Pancreas (tissue), 10 donors: Measurements from ENCODE around the gene PYGO2. TPM values are rescaled to one million over a fixed set of nuclear protein-coding genes. Genes with fewer than 3 reads are reported as not detected.
"Not testable (repeated sequence)": the region's sequence is repeated elsewhere in the genome, so short reads cannot be mapped to it uniquely, and the experiment has no call there.

Experiments used
- ATAC-seq, 4 donors: fragments of 200-7000 bp; cut with Tn5 transposase; one replicate each; pipeline versions ENCODE4 v1.8.0 to v1.9.1; 2020; ENCODE audit warnings: mild to moderate bottlenecking in 4 of 4, moderate library complexity in 4 of 4
- DNase-seq, 6 donors: peaks; one replicate each; pipeline ENCODE4 v3.0.0-alpha.2; 2020
- FAIRE-seq: peaks from 2 replicates; lab custom pipeline; 2012; peaks lifted over from hg19 to GRCh38; lab: Jason Lieb, UNC
- H3K27ac ChIP-seq, 4 donors: fragments of 200-600 bp; sonication (generic); 1 replicate in 3 of 4; 2 replicates in 1 of 4; pipeline versions ENCODE4 v1.5.0 to v1.8.0; 2020
- H3K27me3 ChIP-seq, 4 donors: fragments of 200-600 bp; one replicate each; pipeline ENCODE4 v1.8.0; 2021
- H3K36me3 ChIP-seq, 3 donors: fragments of 200-600 bp; sonication (generic) in 1 of 3; one replicate each; pipeline versions ENCODE4 v1.5.0 to v1.8.0; 2020 to 2021
- H3K4me1 ChIP-seq, 3 donors: fragments of 200-600 bp; one replicate each; pipeline ENCODE4 v1.8.0; 2021
- H3K4me3 ChIP-seq, 4 donors: fragments of 200-600 bp; sonication (generic) in 2 of 4; one replicate each; pipeline versions ENCODE4 v1.5.0 to v1.8.0; 2020 to 2021
- H3K9me3 ChIP-seq, 4 donors: fragments of 200-600 bp; one replicate each; pipeline ENCODE4 v1.8.0; 2021
- WGBS, 2 donors: extraction: QIAGEN DNeasy Blood & Tissue Kit; methylation state at CpG; one replicate each; pipeline ENCODE4 v1.1.7; 2013; 5-methylcytosine and 5-hydroxymethylcytosine counted together
- intact Hi-C, 3 donors: fragments of 100-400 bp; cut with DNase I; formaldehyde crosslinking; loops; one replicate each; pipeline versions ENCODE4 v1.11.1 to v1.14.2; 2022
- polyA plus RNA-seq, 2 donors: library from polyadenylated mRNA; stranded (reverse); fragments of 200-250 nt; gene quantifications; one replicate each; pipeline ENCODE4 v1.2.3, GENCODE V29; 2013
- total RNA-seq, 6 donors: library from RNA; stranded (reverse); fragmentation: NEBNext Ultra II Directional in 4 of 6; extraction: Animal tissue kit (Norgen Biotek cat#: 25700) in 4 of 6; gene quantifications; one replicate each; pipeline versions ENCODE4 v1.2.1 to v1.2.4, GENCODE V29; 2021 to 2023
- TF ChIP-seq, protein P1 (sequence below), 4 donors: fragments of 200-600 bp; sonication (generic) in 3 of 4; IDR thresholded peaks; one replicate each; pipeline versions ENCODE4 v1.5.0 to v1.8.0; 2021; ENCODE audit warnings: antibody characterized with exemption in 4 of 4
- donor health status: healthy with polysubstance abuse.
- donor health status: DM: no; HTN: no; CAD: no; lungs with moderate emphysema.
- donor health status: DM: no; HTN: no; CAD: no.
- donor health status: control.
- donor health status: control.
- donor health status: Bipolar disorder and iron deficiency.
- donor health status: DM: yes; HTN: yes; CAD: no.
- donor health status: DM: no; HTN: no; CAD: no.
- donor health status: DM: no; HTN: no; CAD: no.
- donor health status: DM: yes; HTN: yes; CAD: no.

Gene PYGO2
- total and polyA plus RNA-seq, 8 donors, result 8.1 to 19.5 (median 12.1) TPM

DNA sequence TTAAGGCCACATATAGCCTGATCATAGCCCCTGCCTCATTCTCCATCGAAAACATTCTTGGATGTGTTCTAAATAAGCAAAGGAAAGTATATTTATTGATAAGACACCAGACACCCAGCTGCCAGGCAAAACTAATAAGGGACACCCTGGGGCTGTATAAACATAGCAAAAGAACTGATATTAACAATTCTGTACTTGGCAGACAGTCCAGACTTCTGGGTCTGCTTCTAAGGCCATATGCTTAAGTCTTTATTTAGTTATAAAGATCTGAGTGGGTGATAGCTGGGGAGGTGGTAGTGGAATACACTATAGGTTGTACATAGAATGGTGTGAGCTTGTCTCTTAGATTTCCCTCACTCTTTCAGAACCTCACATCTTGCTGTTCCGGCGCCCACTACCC is 16.8 kb upstream of the PYGO2 start:
- Histone ChIP-seq H3K27me3 (no peaks in the 10 kb centered on the region), H3K27ac (no peak overlapping the region), H3K4me1 (peaks cover 0 to 11% (median 0%) of the 10 kb centered on the region in 3 donors), H3K9me3 (no peaks in the 10 kb centered on the region), H3K36me3 (no peaks in the 10 kb centered on the region), H3K4me3 (no peak overlapping the region)
- no peak for FAIRE-seq
- intact Hi-C loops, result no loop called here
- DNase-seq, result no peak
- TF ChIP-seq, protein P1, sequence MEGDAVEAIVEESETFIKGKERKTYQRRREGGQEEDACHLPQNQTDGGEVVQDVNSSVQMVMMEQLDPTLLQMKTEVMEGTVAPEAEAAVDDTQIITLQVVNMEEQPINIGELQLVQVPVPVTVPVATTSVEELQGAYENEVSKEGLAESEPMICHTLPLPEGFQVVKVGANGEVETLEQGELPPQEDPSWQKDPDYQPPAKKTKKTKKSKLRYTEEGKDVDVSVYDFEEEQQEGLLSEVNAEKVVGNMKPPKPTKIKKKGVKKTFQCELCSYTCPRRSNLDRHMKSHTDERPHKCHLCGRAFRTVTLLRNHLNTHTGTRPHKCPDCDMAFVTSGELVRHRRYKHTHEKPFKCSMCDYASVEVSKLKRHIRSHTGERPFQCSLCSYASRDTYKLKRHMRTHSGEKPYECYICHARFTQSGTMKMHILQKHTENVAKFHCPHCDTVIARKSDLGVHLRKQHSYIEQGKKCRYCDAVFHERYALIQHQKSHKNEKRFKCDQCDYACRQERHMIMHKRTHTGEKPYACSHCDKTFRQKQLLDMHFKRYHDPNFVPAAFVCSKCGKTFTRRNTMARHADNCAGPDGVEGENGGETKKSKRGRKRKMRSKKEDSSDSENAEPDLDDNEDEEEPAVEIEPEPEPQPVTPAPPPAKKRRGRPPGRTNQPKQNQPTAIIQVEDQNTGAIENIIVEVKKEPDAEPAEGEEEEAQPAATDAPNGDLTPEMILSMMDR (IDR thresholded peaks at IDR 0.05), result no peak
- WGBS, 2 donors, result 90% methylated on average over 3 of the region's 3 CpGs
- no peak for ATAC-seq

GRCh38 chr1:154977762-154978161 is 16.2 kb upstream of the PYGO2 start:
- H3K27me3 ChIP-seq, H3K9me3 ChIP-seq, FAIRE-seq, H3K4me3 ChIP-seq, intact Hi-C loops, H3K27ac ChIP-seq, H3K36me3 ChIP-seq, ATAC-seq, DNase-seq: not testable (repeated sequence)
- peaks cover 0 to 11% (median 4%) of the 10 kb centered on the region in 3 donors for H3K4me1 ChIP-seq
- 53 to 58% methylated on average over 3 of the region's 3 CpGs for WGBS, 2 donors

GRCh38 chr1:154975409-154976059 is 14.0 kb upstream of the PYGO2 start:
- Histone ChIP-seq H3K36me3 (no peaks in the 10 kb centered on the region), H3K27me3 (no peaks in the 10 kb centered on the region), H3K4me3 (peak overlapping the region; percentile 27 to 73 (median 58)), H3K4me1 (peaks cover 12 to 26% (median 22%) of the 10 kb centered on the region in 3 donors), H3K9me3 (no peaks in the 10 kb centered on the region), H3K27ac (peak overlapping the region; percentile 90 to 98 (median 96))
- WGBS, 2 donors, result 0 to 1% methylated on average over 24 of the region's 24 CpGs
- DNase-seq (peak in 5 of 6 donors; percentile 53 to 79 (median 60)), ATAC-seq (peak in 1 of 4 donors; percentile 3), FAIRE-seq (no peak)
- TF ChIP-seq, protein P1 (IDR thresholded peaks at IDR 0.05), result no peak
- intact Hi-C loops, result no loop called here

DNA sequence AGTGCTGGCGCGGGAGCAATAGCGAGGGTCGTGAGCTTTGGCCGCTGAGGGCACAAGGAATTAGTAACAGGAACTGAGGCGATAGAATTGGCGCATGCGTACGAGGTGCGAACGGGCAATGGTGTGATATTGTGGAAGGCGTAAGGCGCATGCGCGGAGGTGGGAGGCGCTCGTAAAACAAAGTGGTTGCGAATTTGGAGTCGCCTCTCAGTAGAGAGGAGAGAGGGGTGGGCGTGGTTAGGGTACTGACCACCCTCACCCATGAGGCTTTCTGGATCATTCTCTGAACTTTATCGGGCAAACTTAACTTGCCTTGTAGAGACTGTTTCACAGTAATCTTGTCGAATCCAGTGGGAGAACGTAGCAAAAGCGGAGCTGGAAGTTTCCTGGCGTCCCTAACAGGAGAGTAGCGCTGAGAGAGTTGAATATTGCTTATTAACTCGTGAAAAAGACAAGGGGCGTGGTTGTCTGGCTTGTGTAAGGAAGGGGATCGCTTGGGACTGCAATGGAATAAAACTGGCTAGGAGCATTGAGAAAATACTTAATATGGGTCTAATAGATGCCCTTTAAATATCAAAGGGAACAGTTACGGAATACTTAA is 13.3 kb upstream of the PYGO2 start:
- H3K4me1 ChIP-seq, result peaks cover 12 to 26% (median 22%) of the 10 kb centered on the region in 3 donors
- intact Hi-C loops, result no loop called here

DNA sequence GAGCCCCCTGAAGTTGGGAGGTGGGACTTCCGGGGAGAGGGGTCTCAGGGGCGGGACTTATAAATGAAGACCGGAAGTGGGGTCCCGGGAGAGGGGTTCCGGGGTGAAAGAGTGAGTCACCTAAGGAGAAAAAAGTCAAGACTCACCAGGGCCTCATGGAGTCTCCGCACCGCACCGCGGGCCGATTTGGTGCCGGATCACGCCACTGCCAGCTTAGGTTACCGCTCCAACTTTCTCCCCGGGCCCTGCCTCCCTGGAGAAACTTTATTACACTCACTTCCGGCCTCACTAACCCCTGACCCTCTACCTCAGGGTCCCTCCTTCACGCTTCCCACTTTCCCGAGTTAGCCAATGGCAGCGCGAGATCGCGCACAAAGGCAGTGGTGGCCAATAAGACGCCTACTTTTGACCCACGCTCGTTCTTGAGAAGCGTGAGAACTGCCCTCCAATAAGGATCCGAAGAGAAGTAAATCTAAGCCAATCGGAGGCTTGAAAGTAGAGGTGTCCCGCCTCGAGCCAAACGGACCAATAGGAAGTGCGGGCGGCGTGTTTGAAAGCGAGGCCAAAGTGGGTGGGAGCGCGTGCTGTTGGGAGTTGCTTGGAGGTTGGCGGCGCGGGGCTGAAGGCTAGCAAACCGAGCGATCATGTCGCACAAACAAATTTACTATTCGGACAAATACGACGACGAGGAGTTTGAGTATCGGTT is 12.7 kb upstream of the PYGO2 start, which contains the start of gene CKS1B:
CKS1B (plus strand) TSS at position 580 of the 706 bp plus-strand sequence; CDS start at position 645, 65 bp downstream.
- H3K4me1 ChIP-seq, result peaks cover 12 to 26% (median 22%) of the 10 kb centered on the region in 3 donors
- peak; percentile 97 for FAIRE-seq
- intact Hi-C loops, result no loop called here

More for the DNA sequence above, 13.3 kb upstream of the PYGO2 start:
- Histone ChIP-seq H3K27ac (peak overlapping the region; percentile 90 to 98 (median 96)), H3K9me3 (no peaks in the 10 kb centered on the region), H3K36me3 (no peaks in the 10 kb centered on the region), H3K27me3 (no peaks in the 10 kb centered on the region), H3K4me3 (peak overlapping the region; percentile 27 to 73 (median 58))
- TF ChIP-seq, protein P1 (IDR thresholded peaks at IDR 0.05), result no peak
- FAIRE-seq, result no peak
- WGBS, 2 donors, result 0% methylated on average over 30 of the region's 30 CpGs
- DNase-seq, result peak; percentile 92 to 98 (median 94)
- peak; percentile 61 to 73 (median 65) for ATAC-seq

More for the DNA sequence above, 12.7 kb upstream of the PYGO2 start, which contains the start of gene CKS1B:
- Histone ChIP-seq H3K27me3 (no peaks in the 10 kb centered on the region), H3K27ac (peak within 1 kb of the TSS; percentile 90 to 98 (median 96)), H3K9me3 (no peaks in the 10 kb centered on the region), H3K4me3 (peak within 1 kb of the TSS; percentile 45 to 73 (median 58)), H3K36me3 (no peaks in the 10 kb centered on the region)
- 0 to 1% methylated on average over 47 of the region's 47 CpGs for WGBS, 2 donors
- ATAC-seq (peak; percentile 81 to 88 (median 84)), DNase-seq (peak; percentile 90 to 98 (median 98))
- TF ChIP-seq, protein P1 (IDR thresholded peaks at IDR 0.05), result no peak
